H1 (cell line): Measurements from ENCODE around the gene PLB1.

Experiments used
- CTCF ChIP-seq, 3 experiments: IDR thresholded peaks; 1 replicate in 2 of 3; 2 replicates in 1 of 3; pipeline versions ENCODE4 v1.5.1 to v1.6.1; 2011; ENCODE audit warnings: low read length in 3 of 3, mild to moderate bottlenecking in 3 of 3, inconsistent platforms in 2 of 3, low read depth in 1 of 3, moderate library complexity in 1 of 3; ENCODE audit not compliant: insufficient read depth in 1 of 3; ENCODE audit errors: control extremely low read depth in 1 of 3
- JUN ChIP-seq: IDR thresholded peaks from 2 replicates; pipeline ENCODE4 v1.6.1; 2011; ENCODE audit warnings: low read depth, mild to moderate bottlenecking, improper control_type of control experiment, low read length
- POLR2A ChIP-seq, 2 experiments: IDR thresholded peaks; 1 replicate in 1 of 2; 2 replicates in 1 of 2; pipeline ENCODE4 v1.6.1; 2011; ENCODE audit warnings: low read depth in 2 of 2, low read length in 2 of 2, mild to moderate bottlenecking in 2 of 2; ENCODE audit errors: control extremely low read depth in 1 of 2

DNA sequence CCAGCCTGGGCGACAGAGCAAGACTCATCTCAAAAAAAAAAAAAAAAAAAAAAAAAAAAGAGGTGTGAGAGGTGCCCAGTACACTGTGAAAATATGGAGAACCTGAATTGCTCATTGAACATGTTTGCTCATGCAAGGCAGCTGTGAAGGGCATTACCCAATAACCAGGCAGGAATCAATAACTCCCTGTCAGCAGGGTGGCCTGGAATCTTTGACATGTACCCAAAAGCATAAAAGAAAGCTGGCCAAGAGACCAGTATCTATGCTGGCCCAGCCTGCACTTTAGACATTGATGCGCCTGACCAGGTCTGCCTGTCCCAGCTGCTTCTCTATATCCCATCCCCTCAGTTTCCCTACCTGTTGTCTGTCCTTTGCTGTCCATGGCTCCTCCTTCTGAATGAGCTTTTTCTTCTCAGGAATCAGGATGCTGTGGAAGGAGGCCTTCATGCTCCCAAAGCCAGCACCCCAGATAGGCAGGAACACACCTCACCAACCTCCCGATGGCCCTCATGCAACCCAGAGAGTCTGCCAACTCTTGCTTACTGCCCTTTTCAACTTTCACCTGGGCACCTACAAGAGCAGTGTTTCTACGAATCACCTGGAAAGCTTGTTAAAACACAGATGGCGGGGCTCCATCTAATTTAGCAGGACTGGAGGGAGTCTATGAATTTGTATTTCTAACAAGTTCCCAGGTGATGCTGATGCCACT lies 172.4 kb downstream of the PLB1 start:
- no peak for TF ChIP-seq CTCF (IDR thresholded peaks at IDR 0.05; ENCODE audit: control extremely low read depth in 1 of 3, insufficient read depth in 1 of 3, low read depth in 1 of 3, low read length in 3 of 3)
- no peak for TF ChIP-seq JUN
- no peak for TF ChIP-seq POLR2A (IDR thresholded peaks at IDR 0.05; ENCODE audit: control extremely low read depth in 1 of 2, low read depth in 2 of 2, low read length in 2 of 2)
